ENCODE data around the gene MAPK11.

DNA sequence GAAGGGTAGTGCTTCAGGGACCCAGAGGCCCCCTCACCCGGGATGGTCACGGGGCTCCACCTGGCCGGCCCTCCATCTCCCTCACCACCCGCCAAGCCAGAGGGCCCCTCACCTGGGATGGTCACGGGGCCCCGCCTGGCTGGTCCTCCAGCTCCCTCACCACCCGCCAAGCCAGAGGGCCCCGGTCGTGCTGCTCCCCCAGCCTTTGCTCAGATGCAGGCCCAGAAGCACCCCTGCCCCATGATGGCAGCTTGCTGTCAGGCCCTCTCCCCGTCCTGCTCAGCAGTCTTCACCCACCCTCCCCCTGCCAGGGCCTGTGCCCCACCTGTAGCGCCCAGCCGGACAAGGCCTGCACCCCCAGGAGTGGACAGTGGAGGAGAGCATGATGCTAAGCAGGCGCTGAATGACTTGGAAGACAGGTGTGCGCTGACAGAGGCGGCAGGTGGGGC, 49.3 kb upstream of the MAPK11 start:
- TF ChIP-seq TAF1 (IDR thresholded peaks at IDR 0.05; ENCODE audit: borderline replicate concordance, insufficient read depth, low read length) (no peak), SIN3A (IDR thresholded peaks at IDR 0.05; ENCODE audit: borderline replicate concordance, insufficient read depth, low read length) (no peak), REST (IDR thresholded peaks at IDR 0.05; ENCODE audit: insufficient read depth in 1 of 2, low read depth in 2 of 2, low read length in 2 of 2) (no peak)

Data from PFSK-1 (cell line).